ENCODE data around the gene PRF1.
"Not testable (repeated sequence)": the region's sequence is repeated elsewhere in the genome, so short reads cannot be mapped to it uniquely, and the experiment has no call there.

DNA sequence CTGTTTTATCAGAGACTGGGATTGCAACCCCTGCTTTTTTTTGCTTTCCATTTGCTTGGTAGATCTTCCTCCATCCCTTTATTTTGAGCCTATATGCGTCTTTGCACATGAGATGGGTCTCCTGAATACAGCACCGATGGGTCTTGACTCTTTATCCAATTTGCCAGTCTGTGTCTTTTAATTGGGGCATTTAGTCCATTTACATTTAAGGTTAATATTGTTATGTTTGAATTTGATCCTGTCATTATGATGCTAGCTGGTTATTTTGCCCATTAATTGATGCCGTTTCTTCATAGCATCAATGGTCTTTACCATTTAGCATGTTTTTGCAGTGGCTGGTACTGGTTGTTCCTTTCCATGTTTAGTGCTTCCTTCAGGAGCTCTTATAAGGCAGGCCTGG, 40.7 kb upstream of the PRF1 start:
- not testable (repeated sequence) for TF ChIP-seq CTCF, POLR2A, EP300, POLR2AphosphoS5 (IDR thresholded peaks at IDR 0.05)
